HEK293 (cell line): Measurements from ENCODE around the gene C2CD4C.

Experiments used
- CTCF ChIP-seq: fragments of 450-650 bp; formaldehyde crosslinking; IDR thresholded peaks from 2 replicates; pipeline ENCODE4 v1.5.1; 2016; ENCODE audit warnings: missing biosample characterization, missing genetic modification characterization
- ZBTB21 ChIP-seq: fragments of 450-650 bp; formaldehyde crosslinking; IDR thresholded peaks from 2 replicates; pipeline ENCODE4 v1.5.1; 2017; ENCODE audit warnings: missing biosample characterization, missing genetic modification characterization
- ZBTB44 ChIP-seq: fragments of 450-650 bp; IDR thresholded peaks from 2 replicates; pipeline ENCODE4 v1.5.1; 2018; ENCODE audit warnings: missing biosample characterization, mild to moderate bottlenecking, missing genetic modification characterization
- ZEB2 ChIP-seq: fragments of 450-650 bp; formaldehyde crosslinking; IDR thresholded peaks from 2 replicates; pipeline ENCODE4 v1.5.1; 2016; ENCODE audit warnings: missing biosample characterization, missing genetic modification characterization
- ZNF654 ChIP-seq: fragments of 450-650 bp; formaldehyde crosslinking; IDR thresholded peaks from 2 replicates; pipeline ENCODE4 v1.5.1; 2016; ENCODE audit warnings: low read depth, missing biosample characterization, missing genetic modification characterization
- ZNF747 ChIP-seq: fragments of 450-650 bp; formaldehyde crosslinking; IDR thresholded peaks from 2 replicates; pipeline ENCODE4 v1.5.1; 2016; ENCODE audit warnings: missing biosample characterization, missing genetic modification characterization
- TF ChIP-seq, protein P1 (sequence below): fragments of 450-650 bp; formaldehyde crosslinking; IDR thresholded peaks from 2 replicates; pipeline ENCODE4 v1.5.1; 2016; ENCODE audit warnings: missing biosample characterization, missing genetic modification characterization

DNA sequence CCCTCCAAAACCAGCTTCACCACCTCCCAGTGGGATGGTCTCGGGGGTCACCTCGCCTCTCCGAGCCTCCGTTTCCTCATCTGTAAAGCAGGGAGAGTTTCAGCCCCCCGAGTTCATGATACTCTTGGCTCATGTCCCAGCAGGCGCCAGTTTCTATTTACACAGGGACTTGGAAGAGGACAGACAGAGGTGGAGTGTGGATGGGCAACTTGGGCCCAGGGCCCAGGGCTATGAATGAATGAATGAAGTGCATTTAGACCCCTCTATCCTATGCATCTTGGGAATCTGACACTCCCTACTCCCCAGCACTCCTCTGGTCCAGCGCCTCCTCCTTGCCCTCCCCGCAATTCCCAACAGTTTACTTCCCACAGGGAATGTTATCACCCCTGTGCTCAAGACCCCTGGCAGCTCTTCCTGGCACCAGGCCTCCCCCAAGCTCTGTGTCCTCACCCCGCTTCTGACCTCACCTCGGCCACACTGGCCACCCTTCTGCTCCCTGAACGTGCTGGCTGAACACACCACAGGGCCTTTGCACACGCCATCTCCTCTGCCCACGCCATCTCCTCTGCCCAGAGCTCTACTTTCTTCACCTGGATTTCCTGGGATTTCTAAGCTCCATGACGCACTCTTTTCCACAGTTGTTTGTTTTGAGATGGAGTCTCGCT is 4.9 kb upstream of the C2CD4C start:
- no peak for TF ChIP-seq CTCF
- TF ChIP-seq ZBTB44 = no peak
- TF ChIP-seq, protein P1, sequence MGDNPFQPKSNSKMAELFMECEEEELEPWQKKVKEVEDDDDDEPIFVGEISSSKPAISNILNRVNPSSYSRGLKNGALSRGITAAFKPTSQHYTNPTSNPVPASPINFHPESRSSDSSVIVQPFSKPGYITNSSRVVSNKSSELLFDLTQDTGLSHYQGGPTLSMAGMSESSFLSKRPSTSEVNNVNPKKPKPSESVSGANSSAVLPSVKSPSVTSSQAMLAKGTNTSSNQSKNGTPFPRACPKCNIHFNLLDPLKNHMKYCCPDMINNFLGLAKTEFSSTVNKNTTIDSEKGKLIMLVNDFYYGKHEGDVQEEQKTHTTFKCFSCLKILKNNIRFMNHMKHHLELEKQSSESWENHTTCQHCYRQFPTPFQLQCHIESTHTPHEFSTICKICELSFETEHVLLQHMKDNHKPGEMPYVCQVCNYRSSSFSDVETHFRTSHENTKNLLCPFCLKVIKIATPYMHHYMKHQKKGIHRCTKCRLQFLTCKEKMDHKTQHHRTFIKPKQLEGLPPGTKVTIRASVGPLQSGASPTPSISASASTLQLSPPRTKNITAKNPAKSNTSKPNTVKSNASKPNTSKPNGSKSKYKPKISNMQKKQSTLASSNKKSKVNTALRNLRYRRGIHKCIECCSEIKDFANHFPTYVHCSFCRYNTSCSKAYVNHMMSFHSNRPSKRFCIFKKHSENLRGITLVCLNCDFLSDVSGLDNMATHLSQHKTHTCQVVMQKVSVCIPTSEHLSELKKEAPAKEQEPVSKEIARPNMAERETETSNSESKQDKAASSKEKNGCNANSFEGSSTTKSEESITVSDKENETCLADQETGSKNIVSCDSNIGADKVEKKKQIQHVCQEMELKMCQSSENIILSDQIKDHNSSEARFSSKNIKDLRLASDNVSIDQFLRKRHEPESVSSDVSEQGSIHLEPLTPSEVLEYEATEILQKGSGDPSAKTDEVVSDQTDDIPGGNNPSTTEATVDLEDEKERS (tag by site-specific recombination) = no peak
- no peak for TF ChIP-seq ZBTB21 (tag by site-specific recombination)
- TF ChIP-seq ZEB2 (tag by site-specific recombination) = no peak
- no peak for TF ChIP-seq ZNF747 (tag by site-specific recombination)
- no peak for TF ChIP-seq ZNF654 (tag by site-specific recombination)
